ENCODE results near the gene LSMEM2.
"Not testable (repeated sequence)": the region's sequence is repeated elsewhere in the genome, so short reads cannot be mapped to it uniquely, and the experiment has no call there.

Gene LSMEM2

DNA sequence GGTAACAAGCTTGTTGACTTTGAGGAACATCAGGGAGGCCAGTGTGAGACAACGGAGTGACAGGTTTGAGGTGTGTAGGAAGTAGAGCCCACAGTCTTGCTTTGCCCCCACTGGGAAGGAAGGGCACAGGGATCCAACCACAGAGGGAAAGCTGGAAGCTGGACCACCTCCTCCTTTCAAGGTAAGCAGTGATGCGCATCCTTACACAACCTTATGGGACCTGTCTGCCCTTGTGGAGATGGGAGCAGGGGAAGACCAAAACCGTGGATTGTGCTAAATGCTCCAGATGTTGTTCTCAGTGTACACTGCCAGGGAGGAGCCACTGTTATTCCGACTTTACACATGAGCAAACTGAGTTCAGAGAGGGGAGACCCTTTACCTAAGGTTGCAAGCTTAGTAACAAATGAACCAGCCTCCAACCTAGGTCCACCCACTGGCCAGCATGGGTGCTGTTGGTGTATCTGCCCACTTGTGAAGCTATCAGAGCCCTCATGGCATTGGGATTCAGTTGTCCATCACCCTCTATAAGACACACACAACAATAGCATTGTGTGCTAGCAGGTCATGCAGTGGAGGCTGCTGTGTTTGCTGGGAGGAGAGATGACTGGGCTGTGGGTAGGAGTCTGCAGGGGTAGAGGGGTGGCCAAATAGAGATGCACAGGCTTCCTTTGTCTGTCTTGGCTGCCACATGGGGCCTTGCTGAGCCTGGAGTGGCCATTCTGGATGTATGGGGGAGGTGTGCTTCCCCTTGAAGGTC, 586 bp upstream of the LSMEM2 start:
- DNase-seq (ENCODE audit: low read depth): no peak

DNA sequence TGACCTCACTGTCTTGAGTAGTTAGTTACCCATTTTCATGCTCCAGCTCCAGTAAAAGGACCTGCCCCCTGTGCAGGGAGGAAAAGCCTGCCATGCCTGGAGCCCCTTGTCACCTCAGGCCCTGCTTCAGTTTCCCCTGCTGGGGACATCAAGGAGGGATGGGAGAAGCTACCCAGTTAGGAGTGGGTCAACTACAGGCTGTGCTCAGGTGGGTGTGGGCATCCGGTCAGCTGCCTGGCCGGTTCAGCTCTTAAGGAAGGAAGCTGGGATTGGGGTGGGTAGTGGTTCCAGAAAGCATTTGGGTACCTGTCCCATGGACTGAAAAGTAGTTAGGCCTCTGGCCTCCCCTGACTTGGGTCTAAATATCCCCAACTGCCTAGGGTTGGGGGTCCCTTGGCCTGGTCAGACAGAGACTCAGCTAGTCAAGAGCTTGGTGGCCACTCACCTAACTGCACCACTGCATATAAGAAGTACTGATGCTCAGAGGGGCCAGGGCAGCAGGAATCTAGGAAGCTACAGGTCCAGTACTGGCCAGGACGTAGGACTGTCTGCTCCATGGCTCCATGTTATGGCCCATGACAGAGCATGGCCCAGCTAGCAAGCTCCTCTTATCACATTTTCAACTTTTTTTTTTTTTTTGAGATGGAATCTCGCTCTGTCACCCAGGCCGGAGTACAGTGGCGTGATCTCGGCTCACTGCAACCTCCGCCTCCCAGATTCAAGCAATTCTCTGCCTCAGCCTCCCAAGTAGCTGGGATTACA, 549 bp downstream of the LSMEM2 start:
- no peak for DNase-seq (ENCODE audit: low read depth)

DNA sequence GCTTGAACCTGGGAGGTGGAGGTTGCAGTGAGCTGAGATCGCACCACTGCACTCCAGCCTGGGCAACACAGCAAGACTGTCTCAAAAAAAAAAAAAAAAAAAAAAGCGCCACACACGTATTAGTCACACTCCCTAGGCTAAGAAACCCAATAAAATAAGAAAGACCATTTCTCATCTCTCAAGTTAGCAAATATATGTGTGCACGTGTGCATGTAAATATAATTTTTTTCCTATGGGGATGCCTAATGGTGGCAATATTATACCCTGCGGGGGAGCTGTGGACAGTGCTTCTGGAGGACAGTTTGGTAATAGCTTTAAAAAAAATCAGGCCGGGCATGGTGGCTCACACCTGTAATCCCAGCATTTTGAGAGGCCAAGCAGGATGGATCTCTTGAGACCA, 5.2 kb downstream of the LSMEM2 start:
- DNase-seq (ENCODE audit: low read depth): not testable (repeated sequence)

DNA sequence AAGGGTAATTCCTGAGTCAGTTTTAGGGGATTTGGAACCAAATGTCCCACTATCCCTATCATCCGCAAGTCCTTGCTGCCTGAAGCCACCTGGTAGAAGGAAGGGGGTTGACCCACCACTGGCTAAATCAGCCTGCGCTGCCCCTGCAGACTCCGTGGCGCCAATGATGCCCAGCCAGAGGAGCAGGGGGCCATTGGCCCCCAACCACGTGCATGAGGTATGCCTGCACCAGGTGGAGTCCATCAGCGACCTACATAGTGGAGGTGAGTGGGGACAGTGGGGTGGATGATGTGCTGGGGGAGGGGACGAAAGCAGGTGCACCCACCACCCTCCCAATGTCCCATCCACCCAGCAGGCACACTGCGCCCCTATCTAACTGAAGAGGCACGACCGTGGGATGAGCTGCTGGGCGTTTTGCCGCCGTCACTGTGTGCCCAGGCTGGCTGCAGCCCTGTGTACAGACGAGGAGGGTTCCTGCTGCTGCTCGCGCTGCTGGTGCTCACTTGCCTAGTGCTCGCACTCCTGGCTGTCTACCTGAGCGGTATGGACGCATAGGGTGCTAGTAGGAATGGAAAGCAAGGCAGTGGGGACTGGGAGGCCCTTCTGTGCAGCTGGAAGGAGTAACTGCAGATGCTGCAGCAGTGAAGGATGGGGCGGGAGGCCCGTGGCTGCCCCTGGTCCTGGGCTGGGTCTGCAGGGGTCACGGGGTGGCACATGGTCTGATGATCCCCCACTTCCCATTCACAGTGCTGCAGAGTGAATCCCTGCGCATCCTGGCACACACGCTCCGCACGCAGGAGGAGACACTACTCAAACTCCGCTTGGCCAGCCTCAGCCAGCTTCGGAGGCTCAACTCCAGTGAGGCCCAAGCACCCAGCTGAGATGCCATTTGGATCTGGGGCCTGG, 7.7 kb downstream of the LSMEM2 start:
- DNase-seq (ENCODE audit: low read depth): no peak

DNA sequence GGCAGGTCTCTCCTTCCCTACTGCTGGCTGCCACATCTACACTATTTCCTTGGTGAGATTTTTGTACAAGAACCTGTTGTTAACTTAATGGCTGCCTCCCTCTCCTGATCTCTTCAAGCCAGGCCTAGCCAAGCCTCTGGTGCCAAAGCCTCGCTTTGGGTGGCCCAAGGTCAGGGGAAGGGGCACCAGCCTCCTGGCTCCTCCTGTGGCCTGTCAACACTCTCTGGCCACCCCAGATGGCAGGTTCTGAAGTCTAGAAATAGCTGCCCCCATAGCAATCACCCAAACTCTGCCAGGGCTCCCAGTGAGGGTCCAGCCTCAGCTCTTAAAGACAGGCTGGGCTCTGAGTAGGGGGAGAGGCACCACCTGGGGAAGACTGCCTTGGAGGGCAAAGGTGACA, 8.4 kb downstream of the LSMEM2 start:
- no peak for DNase-seq (ENCODE audit: low read depth)

DNA sequence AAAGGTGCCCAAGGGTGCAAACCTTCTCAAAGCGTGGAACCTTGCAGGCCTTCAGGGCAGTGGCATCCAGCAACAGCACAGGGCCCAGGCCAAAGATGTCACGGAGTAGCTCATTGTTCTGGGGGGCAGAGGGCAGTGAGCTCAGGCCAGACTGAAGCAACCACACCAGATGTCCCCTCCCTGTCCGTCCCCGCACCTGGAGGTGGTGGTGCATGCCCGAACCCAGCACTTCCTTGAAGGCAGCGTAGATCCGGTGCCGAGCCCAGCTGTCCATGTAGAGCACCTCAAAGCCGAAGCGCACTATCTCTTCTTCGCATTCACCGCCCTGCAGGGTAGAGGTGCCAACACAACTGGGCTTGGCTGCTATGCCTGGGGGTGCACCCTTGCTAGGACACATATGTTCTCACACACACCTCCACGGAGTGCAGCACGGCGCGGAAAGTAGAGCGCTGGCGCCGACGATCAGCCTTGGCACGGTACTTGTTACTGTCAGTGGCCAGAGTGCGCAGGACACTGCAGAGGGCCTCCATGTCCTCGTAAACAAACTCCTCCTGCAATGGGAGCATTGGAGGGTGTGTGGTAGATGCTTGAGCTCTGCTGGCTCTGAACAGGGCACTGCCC, 9.6 kb downstream of the LSMEM2 start:
- no peak for DNase-seq (ENCODE audit: low read depth)

DNA sequence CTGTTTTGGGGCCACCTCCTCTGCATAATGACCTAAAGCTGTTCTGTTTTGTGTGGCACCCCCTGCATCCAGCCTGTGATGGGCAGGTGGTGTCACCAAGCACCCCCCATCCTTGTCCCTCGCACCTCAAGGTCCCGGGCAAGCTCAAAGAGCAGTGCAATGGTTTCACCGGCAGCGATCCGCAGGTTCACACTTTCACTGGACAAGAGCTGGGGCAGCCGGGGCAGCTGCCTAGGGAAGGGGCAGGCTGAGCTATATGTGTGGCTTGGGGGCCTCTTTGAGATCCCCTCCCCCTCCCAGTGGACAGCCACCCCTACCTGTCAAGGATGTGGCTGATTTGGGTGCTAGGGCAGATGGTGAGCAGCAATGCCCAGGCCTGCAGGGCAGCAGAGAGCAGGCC, 10.2 kb downstream of the LSMEM2 start:
- DNase-seq (ENCODE audit: low read depth): no peak

DNA sequence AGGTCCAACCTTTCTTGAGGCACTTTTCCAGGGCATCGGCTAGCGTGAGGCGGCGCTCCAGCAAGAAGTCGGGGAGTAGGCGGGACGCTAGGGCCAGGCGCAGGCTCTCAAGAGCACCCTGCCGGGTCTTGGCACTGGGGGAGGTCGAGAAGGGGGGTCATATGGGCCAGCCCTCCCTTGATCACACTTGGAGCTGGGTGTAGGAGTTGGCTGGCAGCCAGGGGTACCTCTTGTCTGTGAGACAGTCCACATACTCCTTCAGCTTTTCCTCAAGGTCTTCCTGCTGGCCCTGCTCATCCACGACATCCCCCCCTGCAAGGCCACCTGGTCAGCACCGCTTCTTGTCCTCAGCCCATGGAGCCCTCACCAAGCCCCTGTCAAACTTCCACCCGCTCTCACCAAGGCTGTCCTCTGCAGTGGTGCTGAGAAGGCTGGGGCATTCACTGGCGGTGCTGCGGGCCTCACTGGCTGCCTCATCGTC, 11.3 kb downstream of the LSMEM2 start:
- DNase-seq (ENCODE audit: low read depth): no peak

DNA sequence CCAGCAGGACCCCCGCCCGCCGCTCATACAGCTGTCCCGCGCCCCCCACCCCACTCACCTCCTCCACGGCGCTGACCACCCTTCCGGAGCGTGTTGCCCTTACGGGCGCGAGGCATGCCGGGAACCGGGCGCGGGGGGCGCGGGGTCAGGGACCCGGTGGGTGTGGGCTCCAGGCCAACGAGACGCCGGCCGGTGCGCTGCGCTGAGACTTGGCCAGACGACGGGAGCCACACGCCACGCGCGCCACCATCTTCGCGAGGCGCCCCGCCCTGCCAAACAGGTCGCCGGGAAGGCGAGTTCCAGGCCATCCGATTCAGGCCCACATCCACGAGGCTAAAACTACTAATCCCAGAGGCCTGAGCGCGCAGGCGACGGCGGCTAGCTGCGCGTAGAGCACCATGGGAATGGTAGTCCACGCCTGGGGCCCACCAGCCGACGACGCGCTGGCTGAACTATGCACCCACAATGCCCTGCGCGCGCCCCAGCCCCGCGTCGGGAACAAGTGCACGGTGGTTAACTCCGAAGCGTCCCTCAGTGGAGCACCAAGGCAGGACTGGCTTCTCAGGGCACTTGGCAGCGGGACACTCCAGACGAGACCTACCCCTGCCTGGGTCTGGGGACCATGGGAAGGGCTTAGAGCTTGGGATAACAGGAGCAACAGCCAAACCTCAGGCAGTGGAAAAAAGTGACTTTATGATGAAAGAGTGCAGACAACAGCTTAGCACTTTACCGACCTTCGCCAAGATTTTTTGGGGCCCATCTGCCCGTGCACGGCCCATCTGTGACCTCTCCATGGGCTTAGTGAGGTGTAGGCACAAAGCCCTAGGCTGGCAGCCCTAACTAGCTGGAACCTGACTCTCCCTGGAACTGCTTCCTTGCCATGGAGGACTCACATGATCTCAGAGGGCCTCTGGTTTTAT, 13.5 kb downstream of the LSMEM2 start, which contains the start of gene IFRD2:
TSS of gene IFRD2 (minus strand) at position 271 of the 920 bp plus-strand sequence. CDS start at position 116, 155 bp downstream.
- peak; percentile 92 for DNase-seq (ENCODE audit: low read depth)

DNA sequence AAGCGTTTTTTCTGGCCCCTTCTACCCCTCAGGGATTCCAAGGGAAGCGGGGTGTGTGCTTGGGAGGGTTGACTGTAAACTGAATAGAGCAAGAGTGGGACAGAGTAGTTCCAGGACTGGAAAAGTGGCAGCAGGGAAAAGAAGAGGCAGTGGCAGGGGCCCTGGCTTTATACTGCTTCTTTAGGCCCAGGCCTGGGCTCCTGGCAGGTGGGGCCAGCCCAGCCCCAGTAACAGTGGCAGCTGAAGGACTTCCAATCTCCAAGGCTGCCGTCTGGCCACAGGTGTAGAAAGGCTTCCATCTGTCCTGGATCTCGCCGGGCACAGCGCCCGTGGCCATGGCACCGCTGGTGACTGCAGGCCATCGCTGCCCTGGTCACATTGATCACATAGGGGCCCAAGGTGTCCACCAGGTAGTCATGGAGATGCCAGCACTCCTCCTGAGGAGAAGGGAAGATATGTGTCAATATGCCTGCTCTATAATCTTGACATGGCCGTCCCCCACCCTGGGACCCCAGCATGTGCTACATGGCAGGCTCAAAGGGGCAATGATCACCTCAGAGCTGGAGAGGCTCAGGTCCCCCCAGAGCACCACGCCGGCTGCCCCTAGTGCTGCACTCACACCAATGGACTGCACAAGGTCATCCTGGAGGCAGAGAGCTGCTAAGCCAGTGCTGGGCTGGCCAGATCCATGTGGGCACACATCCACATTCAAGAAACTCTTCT, 14.4 kb downstream of the LSMEM2 start:
- DNase-seq (ENCODE audit: low read depth): no peak

DNA sequence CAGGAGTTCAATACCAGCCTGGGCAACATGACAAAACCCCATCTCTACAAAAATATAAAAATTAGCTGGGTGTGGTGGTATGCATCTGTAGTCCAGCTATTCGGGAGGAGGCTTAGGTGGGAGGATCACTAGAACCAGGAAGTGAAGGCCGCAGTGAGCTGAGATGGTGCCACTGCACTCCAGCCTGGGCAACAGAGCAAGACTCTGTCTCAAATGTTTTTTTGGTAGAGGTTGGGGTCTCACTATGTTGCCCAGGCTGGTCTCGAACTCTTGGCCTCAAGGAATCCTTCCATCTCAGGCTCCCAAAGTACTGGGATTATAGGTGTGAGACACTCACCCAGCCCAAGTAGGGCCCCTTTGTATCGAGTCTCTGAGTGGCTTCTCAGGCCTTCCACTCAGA, 15.2 kb downstream of the LSMEM2 start:
- no peak for DNase-seq (ENCODE audit: low read depth)

DNA sequence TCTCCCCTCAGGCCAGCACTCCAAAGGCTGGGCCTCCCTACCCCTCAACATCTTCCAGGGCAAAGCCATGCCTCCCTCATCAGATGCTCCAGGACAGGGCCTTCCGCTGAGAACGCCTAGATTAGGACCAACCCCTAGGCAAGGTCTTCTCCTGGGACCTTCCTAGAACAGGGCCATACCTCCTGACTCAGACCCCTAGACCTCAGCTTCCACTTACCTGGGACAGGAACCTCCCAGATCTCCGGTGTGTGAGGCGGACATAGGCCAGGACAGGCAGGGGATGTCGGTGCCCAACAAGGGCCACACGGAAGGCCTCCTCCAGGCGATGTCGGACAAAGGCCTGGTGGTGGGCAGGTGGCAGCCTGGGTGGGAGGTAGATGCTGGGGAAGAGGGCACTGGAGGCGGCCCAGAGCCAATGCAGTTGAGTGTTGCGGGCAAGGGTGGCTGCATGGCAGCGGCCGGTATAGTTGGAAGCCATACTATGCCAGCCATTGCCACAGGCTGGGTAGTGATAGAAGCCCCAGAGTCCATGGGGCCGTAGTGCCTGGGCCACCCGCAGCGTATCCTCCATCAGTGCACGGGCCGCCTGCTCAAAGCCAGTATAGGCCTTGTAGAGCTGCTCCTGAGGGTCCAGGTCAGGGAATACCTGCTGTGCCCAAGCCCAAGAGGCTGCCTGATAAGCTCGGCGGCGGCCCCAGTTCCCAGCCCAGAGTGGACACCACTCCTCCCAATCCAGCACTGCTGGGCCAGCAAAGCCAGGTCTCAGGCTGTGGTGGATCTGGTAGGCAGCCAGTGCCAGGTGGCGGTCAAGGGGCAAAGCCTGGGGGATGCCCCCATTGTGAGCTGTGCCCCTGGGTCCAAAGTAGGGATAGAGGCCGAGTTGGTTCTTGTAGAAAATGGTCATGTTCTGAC, 15.9 kb downstream of the LSMEM2 start:
- no peak for DNase-seq (ENCODE audit: low read depth)

DNA sequence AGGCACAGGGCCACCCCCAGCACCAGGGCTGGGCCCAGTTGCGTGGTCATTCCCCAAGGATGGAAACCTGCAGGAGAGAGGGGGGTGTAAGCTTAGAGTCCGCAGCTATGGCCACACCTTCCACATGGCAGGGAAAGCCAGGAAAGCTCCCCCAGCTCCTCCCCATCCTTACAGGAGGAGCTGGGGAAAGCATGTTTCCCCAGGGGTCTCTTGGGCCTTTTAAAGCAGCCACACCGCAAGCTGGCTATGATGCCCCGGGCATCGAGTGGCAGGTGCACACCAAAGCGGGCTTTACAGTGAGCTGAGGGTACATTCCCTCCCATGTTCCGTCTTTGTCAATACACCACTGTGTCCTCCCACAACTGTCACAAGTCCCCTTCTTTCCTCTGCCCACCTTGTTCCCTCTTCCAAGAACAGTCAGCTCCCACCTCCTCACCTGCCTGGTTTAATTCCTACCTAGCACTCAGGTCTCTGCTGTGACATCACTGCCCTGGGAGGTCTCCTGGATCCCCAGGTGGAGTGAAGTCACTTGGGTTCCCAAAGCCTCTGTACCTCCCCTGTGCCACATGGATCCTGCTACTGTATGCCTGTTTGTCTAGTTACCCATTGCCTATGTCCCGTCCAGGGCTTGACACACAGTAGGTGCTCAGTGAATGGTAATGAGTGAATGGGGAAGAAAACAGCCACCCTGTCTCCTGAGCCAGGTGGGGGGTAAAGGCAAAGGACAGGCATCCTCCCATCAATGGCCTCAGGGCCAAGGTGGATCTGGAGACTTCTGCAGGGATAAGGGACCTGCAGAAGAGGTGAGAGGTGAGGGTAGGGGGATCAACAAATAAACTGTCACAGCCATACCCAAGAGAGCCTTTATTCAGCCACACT, 16.9 kb downstream of the LSMEM2 start:
- no peak for DNase-seq (ENCODE audit: low read depth)

DNA sequence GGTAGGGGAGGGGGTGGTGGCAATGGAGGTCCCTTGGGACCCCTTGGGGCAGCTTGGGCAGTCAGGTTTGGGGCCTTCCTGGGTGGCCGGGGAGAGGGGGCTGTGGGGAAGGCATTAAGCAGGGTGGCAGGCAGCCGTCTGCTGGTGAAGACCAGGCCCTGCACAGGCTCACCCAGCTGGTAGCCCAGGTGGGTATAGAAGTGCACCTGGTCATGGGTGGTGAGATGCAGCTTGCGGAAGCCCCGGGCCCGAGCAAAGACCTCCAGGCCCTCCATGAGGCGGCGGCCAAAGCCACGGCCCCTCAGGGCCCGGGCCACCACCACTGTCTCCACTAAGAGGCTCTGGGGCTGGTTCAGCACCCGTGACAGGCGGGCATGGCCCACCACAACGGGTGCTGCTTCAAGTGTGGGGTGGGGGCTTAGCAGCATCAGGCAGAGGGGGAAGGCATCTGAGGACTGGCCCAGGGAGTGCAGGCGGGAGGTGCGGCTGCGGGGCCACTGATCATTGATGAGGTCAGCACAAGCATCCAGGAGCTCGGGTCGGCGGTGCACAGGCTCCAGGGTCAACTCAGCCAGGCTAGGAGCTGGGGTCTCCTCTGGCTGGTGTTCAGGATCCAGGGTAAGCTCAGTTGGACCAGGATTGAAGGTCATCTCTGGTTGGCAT, 18.0 kb downstream of the LSMEM2 start:
- no peak for DNase-seq (ENCODE audit: low read depth)

DNA sequence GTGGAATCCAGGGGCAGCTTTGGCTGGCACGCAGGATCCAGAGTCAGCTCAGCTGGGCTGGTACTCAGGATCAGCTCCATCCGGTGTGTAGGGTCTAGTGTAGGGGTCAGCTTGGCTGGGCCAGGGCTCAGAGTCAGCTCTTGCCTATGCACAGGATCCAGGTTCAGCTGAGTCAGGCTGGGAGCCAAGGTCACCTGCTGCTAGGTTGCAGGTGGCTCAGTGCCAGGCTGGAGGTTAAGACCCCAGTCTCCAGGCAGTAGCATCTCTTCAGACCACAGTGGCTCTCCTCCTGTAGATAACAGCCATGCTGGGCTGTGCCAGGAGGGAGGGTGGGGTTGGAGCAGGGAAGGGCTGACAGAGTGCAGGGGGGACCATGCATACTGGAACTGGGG, 18.5 kb downstream of the LSMEM2 start:
- DNase-seq (ENCODE audit: low read depth): no peak

DNA sequence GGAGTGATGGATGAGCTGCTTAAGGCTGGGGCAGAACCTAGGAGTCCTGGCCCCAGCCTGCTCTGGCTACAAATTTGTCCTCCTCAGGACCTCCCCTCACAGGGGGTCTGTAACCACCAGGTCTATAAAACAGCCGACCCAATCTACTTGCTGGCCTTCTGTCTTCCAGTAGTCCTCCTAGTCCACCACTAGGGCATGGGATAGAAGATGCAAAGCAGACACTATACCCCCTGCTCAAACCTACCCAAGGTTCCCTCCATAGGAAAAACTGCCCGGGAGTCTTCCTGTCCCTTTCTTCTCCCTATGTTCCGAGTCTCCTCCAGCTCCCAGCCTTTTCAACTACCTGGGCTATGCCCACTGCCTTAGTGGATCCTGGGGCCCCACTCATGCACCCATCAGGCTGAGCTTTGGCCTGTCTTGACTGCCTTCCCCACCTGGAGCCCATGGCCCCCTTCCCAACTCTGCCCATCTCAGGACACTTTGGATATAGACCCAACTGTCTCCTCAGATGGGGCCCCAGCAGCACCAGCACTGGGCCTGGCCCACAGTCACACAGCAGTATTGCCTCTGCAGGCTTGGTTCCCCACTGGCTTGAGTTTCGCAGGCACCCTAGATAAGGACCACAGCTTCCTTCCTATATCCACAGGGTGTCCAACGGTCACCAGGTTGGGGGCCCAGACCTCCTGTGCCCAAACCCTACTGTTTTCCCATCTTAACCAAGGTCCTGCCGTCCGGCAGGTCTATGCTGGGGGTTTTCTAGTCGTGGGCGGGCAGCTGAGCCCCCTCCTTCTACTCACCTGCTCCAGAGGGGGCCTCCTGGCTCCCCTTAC, 19.2 kb downstream of the LSMEM2 start:
- DNase-seq (ENCODE audit: low read depth): no peak
